Measurements from ENCODE around the gene NEDD4L. TPM values are rescaled to one million over a fixed set of nuclear protein-coding genes. Genes with fewer than 3 reads are reported as not detected.

NEDD4L gene
- total RNA-seq, 1 donor from 2014 or later: 135 TPM

- DNase-seq (ENCODE audit: low spot score in 2 of 2, unreplicated experiment in 2 of 2): no peak
- no peaks in the 10 kb centered on the region for H3K27me3 Mint-ChIP-seq (ENCODE audit: low read depth)
- H3K4me1 Mint-ChIP-seq: peaks cover 4% of the 10 kb centered on the region
- H3K9me3 Mint-ChIP-seq: no peaks in the 10 kb centered on the region
- H3K4me3 Mint-ChIP-seq: no peak overlapping the region
- no peak for TF ChIP-seq CTCF (IDR thresholded peaks at IDR 0.05; ENCODE audit: unreplicated experiment)
- no peak overlapping the region for H3K27ac Mint-ChIP-seq
- no peaks in the 10 kb centered on the region for H3K36me3 Mint-ChIP-seq
These were observed 20.9 kb upstream of the NEDD4L start for GRCh38 chr18:58023108-58023507.

DNA sequence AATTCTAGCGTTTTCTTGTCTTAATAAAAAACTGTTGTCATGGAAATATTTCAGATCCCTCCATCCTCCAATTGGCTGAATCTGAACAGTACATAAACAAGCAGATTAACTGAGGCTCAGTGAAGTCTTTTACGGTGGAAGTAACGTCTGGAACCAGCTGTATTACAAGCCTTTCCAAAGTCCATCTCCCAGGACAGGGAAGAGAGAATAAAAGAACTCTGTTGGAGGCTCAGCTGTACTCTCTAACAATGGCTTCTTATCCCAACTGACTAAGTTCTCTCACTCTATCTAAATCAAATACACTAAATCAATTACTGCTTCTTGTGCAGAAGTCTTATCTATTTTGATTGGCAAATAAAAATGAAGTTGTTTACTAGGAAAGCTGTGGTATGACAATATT is 19.9 kb upstream of the NEDD4L start:
- Mint-ChIP-seq H3K4me3 (no peak overlapping the region), H3K4me1 (peaks cover 4% of the 10 kb centered on the region)

DNA sequence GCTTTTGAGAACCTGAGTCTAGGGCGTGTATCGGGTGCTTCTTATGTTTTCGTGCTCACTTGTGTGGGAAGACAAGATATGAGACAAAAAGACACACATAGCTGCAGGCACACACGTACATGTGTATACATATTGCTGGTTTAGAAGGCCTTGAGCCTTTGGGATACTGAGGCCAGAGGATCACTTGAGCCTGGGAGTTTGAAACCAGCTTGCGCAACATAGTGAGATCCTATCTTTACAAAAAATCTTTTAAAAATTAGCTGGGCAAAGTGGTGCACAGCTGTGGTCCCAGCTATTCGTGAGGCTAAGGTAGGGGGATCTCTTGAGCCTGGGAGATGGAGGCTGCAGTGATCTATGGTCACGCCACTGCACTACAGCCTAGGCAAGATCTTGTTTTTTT is 18.8 kb upstream of the NEDD4L start:
- Mint-ChIP-seq H3K36me3 (no peaks in the 10 kb centered on the region), H3K9me3 (no peaks in the 10 kb centered on the region), H3K4me3 (no peak overlapping the region), H3K4me1 (peaks cover 4% of the 10 kb centered on the region), H3K27me3 (ENCODE audit: low read depth) (no peaks in the 10 kb centered on the region), H3K27ac (no peak overlapping the region)
- TF ChIP-seq CTCF (IDR thresholded peaks at IDR 0.05; ENCODE audit: unreplicated experiment): no peak
- DNase-seq (ENCODE audit: low spot score in 2 of 2, unreplicated experiment in 2 of 2): no peak

More for the DNA sequence above, 19.9 kb upstream of the NEDD4L start:
- no peaks in the 10 kb centered on the region for H3K27me3 Mint-ChIP-seq (ENCODE audit: low read depth)
- DNase-seq (ENCODE audit: low spot score in 2 of 2, unreplicated experiment in 2 of 2): no peak
- TF ChIP-seq CTCF (IDR thresholded peaks at IDR 0.05; ENCODE audit: unreplicated experiment): no peak
- no peak overlapping the region for H3K27ac Mint-ChIP-seq
- H3K9me3 Mint-ChIP-seq: no peaks in the 10 kb centered on the region
- no peaks in the 10 kb centered on the region for H3K36me3 Mint-ChIP-seq

- no peak for TF ChIP-seq CTCF (IDR thresholded peaks at IDR 0.05; ENCODE audit: unreplicated experiment)
- Mint-ChIP-seq H3K27ac (no peak overlapping the region), H3K4me3 (no peak overlapping the region), H3K9me3 (no peaks in the 10 kb centered on the region), H3K4me1 (peaks cover 4% of the 10 kb centered on the region), H3K36me3 (no peaks in the 10 kb centered on the region), H3K27me3 (ENCODE audit: low read depth) (no peaks in the 10 kb centered on the region)
- DNase-seq (ENCODE audit: low spot score in 2 of 2, unreplicated experiment in 2 of 2): no peak
These were observed 18.3 kb upstream of the NEDD4L start for GRCh38 chr18:58025733-58026132.

DNA sequence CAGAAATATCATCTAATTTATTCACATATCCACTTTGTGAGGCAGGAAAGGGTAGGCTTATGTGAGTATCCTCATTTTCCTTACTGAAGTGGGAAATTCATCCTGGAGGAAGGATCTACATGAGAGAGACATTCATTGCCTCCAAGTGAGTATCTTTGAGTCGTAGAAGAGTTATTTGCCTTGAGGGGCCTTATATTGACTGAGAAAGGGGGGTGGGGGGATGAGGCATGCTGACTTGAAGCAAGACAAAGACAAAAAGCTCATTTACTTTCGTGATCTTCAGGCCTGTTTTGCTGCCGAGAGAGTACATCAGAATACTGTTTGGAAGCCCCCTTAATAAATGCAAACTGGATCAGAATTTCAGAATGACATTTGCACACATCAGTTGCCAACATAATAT is 17.6 kb upstream of the NEDD4L start:
- TF ChIP-seq CTCF (IDR thresholded peaks at IDR 0.05; ENCODE audit: unreplicated experiment): no peak
- DNase-seq (ENCODE audit: low spot score in 2 of 2, unreplicated experiment in 2 of 2): no peak
- Mint-ChIP-seq H3K27ac (no peak overlapping the region), H3K9me3 (no peaks in the 10 kb centered on the region), H3K36me3 (no peaks in the 10 kb centered on the region), H3K4me3 (no peak overlapping the region), H3K4me1 (peaks cover 4% of the 10 kb centered on the region), H3K27me3 (ENCODE audit: low read depth) (no peaks in the 10 kb centered on the region)

- H3K4me1 Mint-ChIP-seq: peaks cover 4% of the 10 kb centered on the region
- no peaks in the 10 kb centered on the region for H3K27me3 Mint-ChIP-seq (ENCODE audit: low read depth)
- no peak for DNase-seq (ENCODE audit: low spot score in 2 of 2, unreplicated experiment in 2 of 2)
- H3K4me3 Mint-ChIP-seq: no peak overlapping the region
- no peak overlapping the region for H3K27ac Mint-ChIP-seq
- TF ChIP-seq CTCF (IDR thresholded peaks at IDR 0.05; ENCODE audit: unreplicated experiment): no peak
- H3K36me3 Mint-ChIP-seq: no peaks in the 10 kb centered on the region
- no peaks in the 10 kb centered on the region for H3K9me3 Mint-ChIP-seq
These were observed 17.2 kb upstream of the NEDD4L start for GRCh38 chr18:58026857-58027256.
